Measurements from ENCODE around the gene PRSS8.

Gene PRSS8

GRCh38 chr16:31131416-31131815, 4.1 kb downstream of the PRSS8 start:
- DNase-seq (ENCODE audit: low read depth, low spot score) = no peak
- no peak overlapping the region for H3K4me3 ChIP-seq (ENCODE audit: low read length)

GRCh38 chr16:31130899-31131298, 4.6 kb downstream of the PRSS8 start:
- no peak for DNase-seq (ENCODE audit: low read depth, low spot score)
- H3K4me3 ChIP-seq (ENCODE audit: low read length) = no peak overlapping the region

DNA sequence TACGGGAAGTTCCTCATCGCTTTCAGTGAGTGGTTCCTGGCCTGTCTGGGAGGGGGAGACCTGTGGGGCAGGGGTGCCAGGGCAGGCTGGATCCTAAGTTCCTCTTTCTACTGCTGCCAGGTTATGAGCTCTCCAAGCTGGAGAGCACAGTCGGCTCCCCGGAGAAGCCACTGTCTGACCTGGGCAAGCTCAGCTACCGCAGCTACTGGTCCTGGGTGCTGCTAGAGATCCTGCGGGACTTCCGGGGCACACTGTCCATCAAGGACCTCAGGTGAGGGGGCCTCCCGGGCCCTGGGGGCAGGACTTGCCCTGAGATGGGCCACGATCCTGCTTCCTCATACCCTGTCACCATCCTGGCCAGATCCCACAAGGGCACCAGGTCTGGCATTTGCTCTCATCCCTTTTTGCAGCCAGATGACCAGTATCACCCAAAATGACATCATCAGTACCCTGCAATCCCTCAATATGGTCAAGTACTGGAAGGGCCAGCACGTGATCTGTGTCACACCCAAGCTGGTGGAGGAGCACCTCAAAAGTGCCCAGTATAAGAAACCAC, 5.1 kb downstream of the PRSS8 start:
- no peak overlapping the region for H3K4me3 ChIP-seq (ENCODE audit: low read length)
- no peak for DNase-seq (ENCODE audit: low read depth, low spot score)

- no peak for DNase-seq (ENCODE audit: low read depth, low spot score)
- H3K4me3 ChIP-seq (ENCODE audit: low read length) = no peak overlapping the region
These were observed 5.8 kb downstream of the PRSS8 start for GRCh38 chr16:31129568-31130335.

DNA sequence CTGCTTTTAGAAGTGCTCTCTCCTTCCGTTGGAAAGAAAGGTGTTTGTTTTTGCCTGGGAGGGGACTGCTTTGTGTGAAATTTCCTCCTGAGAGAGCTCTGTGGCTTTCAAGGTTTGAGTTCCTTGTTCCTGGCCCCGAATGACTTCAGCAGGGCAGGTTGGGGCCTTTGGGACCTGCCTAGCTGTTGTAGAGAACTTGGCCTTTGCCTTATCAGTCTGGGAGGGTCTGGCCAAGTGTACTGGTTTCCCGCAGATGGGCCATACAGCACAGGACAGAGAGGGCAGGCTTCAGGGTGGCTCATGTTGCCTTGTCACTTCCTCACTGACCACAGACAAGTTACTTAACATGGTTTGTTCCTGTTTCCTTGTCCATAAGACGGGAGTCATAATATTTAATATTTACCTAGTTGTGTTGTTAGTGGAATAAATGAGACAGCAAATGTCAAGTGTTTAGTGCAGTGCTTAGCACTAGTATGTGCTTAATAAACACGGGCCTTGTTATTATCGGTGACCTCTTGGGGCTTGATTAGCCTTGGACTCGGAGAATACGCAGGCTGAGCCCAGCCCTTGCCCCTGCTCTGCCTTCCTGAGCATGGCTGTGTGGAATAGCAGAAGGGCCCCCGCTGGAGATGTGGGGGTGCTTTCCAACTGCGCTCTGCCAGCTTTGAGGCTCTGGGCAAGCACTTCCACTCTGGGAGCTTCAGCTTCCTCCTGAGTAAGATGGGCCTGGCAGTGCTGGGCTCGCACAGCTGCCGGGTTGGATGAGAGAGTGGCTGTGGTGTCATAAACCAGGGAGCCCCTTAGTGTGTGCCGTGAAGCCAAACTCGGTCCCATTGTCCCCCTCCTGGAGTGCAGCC, 6.6 kb downstream of the PRSS8 start:
- H3K4me3 ChIP-seq (ENCODE audit: low read length) = no peak overlapping the region
- DNase-seq (ENCODE audit: low read depth, low spot score) = no peak

- H3K4me3 ChIP-seq (ENCODE audit: low read length) = no peak overlapping the region
- DNase-seq (ENCODE audit: low read depth, low spot score) = no peak
These were observed 8.3 kb downstream of the PRSS8 start for GRCh38 chr16:31127182-31127581.

DNA sequence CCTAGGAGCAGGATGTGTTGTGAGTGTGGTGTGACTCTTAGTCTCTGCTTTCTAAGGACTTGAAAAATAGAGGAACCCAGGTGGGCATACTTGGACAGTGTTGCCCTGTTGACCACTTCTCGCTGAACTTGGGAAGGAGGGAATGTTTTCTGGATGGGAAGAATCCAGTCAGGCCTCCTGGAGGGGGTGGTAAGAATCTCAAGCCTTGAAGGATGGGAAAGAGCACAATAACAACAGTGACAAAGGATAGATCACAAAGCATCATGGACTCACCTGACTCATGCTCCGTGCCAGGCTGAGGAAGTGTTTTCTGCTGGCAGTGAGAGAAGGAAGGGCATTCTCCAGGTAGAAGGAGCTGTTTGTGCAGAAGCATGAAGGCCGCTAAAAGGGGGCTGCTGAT, 9.7 kb downstream of the PRSS8 start:
- no peak for DNase-seq (ENCODE audit: low read depth, low spot score)
- H3K4me3 ChIP-seq (ENCODE audit: low read length) = no peak overlapping the region

- no peak overlapping the region for H3K4me3 ChIP-seq (ENCODE audit: low read length)
- DNase-seq (ENCODE audit: low read depth, low spot score) = no peak
These were observed 15.4 kb downstream of the PRSS8 start for GRCh38 chr16:31120129-31120528.

DNA sequence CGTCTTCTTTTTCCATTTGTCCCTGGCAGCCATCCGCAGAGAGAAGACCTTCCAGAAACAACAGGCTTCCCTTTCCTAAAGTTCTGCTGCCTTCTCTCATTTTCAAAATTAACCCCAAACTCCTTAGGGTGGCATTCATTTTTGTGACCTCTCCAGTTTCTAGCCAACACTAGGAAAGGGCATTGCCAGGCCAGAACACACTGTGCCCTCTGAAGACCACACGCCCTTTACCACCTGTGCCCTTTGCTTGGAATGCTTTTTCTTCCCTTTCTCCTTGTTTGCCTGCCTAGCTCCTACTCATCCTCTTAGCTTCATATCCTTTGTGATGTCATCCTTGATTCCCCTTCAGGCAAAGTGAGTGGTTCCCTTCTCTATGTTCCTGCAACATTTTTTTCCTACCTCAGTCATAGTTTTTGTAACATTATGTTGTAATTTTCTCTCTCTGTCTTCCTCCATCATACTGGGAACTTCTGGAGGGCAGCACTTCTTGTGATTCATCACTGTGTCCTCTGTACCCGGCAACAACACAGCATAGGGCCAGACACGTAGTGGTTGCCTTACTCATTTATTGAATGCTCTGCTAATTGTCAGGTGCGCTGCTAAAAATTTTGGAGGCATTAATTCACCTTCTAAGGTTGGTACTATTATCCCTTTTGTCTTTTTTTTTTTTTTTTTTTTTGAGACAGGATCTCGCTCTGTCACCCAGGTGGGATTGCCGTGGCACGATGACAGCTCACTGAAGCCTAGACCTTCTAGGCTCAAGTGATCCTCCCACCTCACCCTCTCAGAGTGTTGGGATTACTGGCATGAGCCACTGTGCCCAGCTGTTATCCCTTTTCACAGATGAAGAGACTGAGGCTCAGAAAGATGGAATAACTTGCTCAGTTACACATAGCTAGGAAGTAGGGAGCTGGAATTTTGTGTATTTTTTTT, 17.0 kb downstream of the PRSS8 start:
- no peak for DNase-seq (ENCODE audit: low read depth, low spot score)
- H3K4me3 ChIP-seq (ENCODE audit: low read length) = peak overlapping the region; percentile 93

DNA sequence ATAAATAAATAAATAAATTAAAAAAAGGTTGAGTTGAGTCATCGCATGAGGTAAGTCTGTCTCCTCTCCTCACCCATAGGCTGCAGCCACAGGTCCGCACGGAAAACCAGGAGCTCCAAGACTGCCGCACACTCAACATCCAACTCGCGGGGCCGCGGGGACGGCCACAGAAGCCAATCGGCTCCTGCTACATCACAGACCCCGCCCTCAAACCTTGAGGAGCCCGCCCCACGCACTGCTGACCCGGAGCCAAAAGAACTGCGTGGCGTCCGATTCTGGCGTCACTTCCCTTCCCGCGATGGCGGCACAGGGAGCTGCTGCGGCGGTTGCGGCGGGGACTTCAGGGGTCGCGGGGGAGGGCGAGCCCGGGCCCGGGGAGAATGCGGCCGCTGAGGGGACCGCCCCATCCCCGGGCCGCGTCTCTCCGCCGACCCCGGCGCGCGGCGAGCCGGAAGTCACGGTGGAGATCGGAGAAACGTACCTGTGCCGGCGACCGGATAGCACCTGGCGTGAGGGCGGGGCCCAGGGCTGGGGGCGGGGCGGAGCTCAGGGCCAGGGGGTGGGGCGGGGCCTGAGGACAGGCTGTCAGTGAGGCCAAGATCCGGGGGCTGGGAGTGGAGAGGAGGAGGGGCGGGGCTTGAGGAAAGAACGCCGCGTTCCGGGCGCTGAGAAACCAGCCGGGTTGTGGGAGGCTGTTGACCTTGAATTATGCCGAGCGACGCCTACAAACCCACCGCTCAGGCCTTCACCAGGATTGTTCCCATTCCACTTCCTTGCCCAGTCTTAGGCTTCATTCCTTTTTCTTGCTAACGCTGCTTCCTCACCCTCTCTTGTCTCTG, 17.9 kb downstream of the PRSS8 start, which contains the start of gene KAT8:
Gene KAT8, plus strand, starts transcription at position 281 of the 839 bp plus-strand sequence. Its CDS starts 18 bp downstream, at position 299.
- DNase-seq (ENCODE audit: low read depth, low spot score) = peak; percentile 95
- peak within 1 kb of the TSS; percentile 93 for H3K4me3 ChIP-seq (ENCODE audit: low read length)

- no peak for DNase-seq (ENCODE audit: low read depth, low spot score)
- H3K4me3 ChIP-seq (ENCODE audit: low read length) = no peak overlapping the region
These were observed 21.1 kb downstream of the PRSS8 start for GRCh38 chr16:31114468-31114867.

- no peak overlapping the region for H3K4me3 ChIP-seq (ENCODE audit: low read length)
- DNase-seq (ENCODE audit: low read depth, low spot score) = no peak
These were observed 22.1 kb downstream of the PRSS8 start for GRCh38 chr16:31113121-31114120.

DNA sequence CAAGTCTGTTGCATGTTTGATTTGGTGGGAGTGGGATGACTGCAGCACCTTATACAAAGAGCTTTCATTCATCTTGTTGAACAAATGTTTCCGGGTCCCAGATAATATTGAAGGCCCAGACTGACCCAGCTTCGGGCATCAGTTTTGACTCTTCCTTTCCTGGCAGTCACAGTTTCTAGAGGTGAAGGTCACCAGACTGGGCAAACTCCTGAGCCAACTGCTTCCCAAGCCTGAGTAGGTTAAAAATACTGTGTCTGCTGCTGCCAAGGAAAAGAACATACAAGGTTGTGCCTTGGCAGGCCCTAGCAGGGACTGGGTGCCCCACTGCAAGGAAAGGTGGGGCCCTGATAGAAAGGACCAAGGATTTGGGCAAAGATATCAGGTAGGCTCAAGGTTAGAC, 22.8 kb downstream of the PRSS8 start:
- no peak for DNase-seq (ENCODE audit: low read depth, low spot score)
- H3K4me3 ChIP-seq (ENCODE audit: low read length) = no peak overlapping the region

DNA sequence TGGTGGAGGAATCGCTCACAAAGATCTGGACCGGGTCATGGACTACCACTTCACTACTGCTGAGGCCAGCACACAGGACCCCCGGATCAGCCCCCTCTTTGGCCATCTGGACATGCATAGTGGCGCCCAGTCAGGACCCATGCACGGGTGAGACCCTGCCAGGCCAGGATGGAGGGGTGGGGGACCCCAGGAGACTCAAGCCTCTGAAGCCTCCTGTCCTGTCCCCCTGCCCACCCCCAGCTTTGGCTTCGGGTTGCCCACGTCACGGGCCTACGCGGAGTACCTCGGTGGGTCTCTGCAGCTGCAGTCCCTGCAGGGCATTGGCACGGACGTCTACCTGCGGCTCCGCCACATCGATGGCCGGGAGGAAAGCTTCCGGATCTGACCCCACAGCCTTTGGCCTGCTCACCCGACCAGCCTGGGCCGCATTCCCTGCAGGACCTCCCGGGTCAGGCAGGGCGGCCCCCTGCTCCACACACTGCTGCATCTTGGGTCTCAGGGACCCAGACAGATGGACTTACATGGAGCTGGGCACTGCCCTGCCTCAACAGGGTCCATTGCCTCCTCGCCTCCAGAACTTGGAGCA, 23.6 kb downstream of the PRSS8 start:
- H3K4me3 ChIP-seq (ENCODE audit: low read length) = no peak overlapping the region
- no peak for DNase-seq (ENCODE audit: low read depth, low spot score)

DNA sequence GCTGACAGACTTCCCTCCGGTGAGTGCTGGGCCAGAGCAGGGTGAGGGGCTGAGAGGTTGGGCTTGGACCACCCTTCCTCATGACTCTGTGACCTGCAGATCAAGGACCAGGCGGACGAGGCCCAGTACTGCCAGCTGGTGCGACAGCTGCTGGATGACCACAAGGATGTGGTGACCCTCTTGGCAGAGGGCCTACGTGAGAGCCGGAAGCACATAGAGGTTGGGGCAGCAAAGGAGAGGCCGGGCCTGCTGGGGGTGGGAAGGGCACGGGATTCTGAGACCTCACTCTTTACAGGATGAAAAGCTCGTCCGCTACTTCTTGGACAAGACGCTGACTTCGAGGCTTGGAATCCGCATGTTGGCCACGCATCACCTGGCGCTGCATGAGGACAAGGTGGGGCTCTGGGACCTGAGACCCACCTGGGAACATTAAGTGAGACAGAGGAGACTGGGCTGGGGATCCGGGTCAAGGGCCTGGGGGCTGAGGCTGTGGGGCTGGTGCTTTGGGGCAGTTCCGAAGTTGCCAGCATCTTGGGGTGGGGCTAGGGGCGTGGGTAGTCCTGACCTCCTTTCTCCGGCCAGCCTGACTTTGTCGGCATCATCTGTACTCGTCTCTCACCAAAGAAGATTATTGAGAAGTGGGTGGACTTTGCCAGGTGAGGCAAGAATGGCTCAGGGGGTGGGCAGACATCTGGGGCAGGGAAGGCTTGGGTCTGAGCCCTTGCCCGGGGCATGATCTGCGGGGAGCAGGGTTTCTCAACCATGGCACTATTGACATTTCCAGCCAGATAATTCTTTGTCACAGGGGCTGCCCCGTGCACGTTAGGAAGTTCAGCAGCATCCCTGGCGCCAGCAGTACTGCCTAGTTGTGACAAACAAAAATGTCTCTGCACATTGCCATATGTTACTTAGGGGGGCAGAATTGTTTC, 25.2 kb downstream of the PRSS8 start:
- no peak for DNase-seq (ENCODE audit: low read depth, low spot score)
- no peak overlapping the region for H3K4me3 ChIP-seq (ENCODE audit: low read length)

DNA sequence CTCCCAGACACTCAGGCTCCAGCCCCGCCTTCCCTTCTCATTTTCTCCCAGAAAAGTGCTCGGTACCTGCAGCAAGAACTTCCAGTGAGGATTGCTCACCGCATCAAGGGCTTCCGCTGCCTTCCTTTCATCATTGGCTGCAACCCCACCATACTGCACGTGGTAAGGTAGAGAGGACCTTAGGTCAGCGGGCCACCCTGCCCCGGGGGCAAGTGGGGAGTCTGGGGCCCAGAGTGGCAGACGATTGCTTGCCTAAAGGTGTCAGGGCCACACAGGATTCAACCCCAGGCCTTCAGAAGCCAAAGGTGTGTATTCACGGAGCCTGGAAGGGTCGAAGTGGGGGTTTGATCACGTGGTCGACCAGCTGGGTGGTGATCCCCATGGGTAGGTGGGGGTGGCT, 25.9 kb downstream of the PRSS8 start:
- no peak overlapping the region for H3K4me3 ChIP-seq (ENCODE audit: low read length)
- no peak for DNase-seq (ENCODE audit: low read depth, low spot score)
